HG03196 (cell line): Measurements from ENCODE around the gene GPR26.

ENCODE experiments used
- ATAC-seq: cut with Tn5 transposase; IDR thresholded peaks from one replicate; pipeline ENCODE4 v1.9.1; 2021; ENCODE audit not compliant: unreplicated experiment

Gene GPR26

DNA sequence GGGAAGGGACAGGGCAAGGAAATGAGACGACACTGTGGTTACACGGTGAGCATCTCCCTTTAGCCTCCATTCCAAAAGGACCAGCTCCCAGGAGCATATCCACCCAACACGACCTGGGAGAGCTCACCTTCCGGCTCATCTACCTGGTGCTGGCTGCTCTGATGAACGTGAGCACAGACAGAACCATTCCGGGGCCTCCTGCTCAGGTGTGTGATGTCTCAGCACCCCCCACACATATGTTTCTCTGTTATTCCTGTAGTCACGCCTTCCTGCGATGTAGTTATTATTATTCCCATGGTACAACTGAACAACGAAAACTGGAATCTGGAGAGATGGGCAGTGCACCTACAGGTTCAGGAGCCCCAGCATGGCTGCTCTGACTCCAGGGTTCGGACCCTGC, 20.5 kb upstream of the GPR26 start:
- no peak for ATAC-seq

DNA sequence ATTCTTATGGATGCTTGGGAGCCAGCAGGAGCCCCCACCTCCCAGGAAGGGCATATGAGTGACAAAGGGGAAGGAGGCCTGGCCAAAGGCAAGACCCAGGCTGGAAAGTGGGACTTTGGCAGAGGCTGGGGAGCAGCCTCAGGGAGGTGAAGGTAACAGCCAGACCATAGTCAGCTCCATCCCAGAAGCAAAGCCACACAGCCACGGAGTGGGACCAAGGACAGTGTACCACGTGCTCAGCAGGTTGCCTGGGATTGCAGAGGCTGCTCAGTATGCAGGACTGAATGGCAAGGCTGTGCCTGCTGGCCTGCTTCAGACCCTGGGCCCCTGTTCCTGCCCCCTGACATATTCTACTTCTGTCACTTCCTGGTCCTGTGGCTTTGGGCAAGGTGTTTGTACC, 17.6 kb upstream of the GPR26 start:
- ATAC-seq: no peak

DNA sequence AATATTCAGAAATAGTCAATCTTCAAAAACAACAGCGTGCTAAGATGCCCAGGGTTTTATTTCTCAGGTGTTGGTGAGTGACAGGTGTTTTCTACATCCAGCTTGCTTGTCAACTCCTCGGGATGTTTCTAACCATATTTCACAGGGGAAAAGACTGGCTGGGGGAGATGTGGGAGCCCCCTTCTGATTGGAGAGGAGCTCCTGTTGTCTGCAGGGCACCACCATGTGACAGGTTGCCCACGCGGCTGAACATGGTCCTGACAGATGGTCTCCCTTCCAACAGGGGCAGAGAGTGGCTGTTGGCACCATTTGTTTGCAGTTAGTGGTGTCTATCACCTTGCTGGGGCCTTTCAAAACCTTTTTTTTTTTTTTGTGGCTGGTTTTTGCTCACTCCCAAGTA, 16.5 kb upstream of the GPR26 start:
- no peak for ATAC-seq

DNA sequence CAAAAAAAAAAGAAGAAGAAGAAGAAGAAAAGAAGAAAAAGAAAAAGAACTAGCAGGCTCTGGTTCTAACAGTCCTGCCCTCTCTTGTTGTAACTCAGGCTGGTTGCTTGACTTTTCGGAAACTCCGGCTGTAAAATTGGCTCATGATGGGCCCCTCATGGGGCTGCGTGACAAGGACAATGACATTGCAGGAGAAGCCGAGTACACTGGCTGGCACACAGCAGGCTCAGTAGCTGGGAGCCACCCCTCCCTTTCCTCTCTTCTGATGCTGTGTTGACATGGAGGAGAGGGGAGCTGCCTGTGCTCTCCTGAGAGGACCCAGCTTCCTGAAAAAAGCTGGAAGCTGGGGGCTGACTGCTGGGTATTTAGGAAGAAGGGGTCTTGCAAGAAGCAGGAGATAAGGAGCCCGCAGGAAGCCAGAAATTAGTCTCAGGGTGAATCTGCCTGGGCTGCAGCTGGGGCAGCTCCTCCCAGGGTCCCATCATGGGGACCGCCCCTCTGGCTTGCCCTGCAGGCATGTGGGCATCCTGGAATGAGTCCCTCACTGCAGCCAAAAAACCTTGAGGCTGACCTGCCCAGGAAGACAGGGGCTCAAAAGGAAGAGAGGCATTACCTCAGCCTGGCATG, 14.6 kb upstream of the GPR26 start:
- ATAC-seq: no peak

DNA sequence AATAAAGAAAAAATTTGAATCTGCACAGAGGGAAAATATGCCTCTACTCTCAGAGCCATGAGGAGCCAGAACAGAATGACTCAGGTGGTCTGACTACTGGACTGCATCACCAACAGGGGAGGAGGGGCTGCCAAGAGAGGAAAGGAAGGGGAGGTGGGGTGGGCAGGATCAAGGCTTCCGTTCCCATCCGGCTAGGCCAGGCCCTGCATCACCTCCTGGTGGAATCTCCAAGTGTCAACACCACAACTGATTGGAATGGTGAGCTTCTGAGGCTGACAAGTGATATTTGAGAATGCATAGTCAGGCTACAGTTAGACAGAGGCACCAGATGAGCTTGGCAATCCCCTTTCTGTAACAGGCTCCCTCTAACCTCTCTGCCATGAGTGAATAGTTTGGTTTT, 10.4 kb upstream of the GPR26 start:
- no peak for ATAC-seq

DNA sequence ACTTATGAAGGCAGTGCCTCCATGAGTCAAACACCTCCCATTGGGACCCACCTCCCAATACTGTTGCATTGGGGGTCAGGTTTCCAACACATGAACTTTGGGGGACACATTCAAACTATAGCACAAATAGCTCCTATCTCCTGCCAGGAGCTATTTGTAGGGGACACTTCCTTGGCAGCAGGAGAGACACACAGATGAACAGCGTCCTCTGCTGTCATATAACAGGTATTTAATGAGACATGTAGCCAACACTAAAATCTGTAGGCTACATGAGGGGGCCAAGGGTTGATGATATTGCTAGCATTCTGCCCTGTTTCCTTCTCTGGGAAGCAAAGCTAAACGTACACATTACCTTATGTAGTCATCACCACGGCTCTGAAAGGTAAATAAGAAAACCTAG, 2.6 kb upstream of the GPR26 start:
- no peak for ATAC-seq

DNA sequence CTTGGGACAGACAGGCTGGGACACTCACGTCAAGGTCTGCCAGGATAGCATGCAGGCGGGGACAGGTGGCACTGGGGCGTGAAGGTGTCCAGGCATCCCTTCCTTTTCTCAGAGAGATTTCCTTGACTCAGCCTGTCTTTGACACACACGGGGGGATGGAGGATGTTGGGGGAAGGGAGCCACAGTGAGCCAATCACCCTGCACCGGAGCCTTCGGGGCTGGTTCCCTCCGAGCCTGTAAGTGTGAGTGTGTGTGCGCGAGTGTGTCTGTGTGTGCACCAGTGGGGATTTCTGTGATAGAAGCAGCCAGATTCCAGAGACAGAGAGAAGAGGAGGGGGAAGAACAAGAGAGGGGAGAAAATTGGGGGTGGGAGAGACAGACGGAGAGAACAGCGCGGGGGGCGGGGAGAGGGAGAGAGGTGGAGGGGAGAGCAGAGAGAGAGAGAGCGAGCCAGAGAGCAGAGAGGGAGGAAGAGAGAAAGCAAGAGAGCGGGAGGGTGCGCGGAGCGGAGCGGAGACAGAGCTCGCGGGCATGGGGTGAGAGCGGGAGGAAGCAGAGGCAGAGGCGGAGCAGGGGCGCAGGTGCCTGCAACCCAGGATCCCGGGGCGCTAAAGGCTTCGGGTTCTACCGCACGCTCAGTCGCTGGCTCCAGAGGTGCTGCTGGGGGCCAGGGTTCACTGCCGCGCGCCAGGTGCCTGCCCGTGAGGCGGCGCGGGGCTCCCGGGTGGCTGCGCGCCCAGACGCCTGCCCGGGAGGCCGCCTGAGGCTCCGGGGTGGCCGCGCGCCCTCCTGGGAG, 466 bp upstream of the GPR26 start:
- ATAC-seq: no peak

DNA sequence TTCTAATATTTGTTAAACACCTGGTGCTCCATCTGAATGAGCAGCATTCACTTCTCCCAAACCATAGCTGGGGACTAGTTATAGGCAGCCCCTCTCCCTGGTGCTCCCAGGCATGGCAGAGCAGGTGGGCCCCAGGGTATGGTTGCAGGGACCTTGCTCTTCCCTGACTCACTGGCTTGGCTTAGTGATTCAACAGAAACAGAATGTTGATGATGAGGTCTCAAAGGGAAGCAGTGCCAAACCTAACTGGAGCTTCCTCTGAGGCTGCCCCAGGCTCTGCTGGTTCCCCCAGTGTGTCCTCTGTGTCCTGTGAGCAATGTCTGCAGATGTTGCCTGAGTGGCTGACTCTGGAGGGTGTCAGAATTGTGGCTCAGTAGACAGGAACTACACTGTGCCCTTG, 3.7 kb downstream of the GPR26 start:
- no peak for ATAC-seq

DNA sequence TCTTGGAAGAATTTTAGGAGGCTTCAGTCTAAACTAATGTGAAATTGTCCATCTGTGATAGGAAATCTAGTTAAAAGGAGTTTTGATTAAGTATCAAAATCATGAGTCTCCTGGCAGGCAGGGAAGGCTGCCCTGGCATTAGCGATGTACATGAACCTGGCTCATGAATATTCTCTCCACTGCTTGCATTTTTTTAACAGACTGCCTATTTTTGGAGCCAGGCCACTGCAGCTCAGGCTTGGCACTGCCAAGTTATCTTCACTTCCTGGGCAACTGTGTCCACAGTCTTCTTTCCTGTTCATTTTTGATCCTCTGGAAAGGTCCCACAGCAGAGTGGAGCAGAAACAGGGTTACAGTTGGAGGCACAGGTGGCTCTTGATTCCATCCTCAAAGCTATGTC, 7.0 kb downstream of the GPR26 start:
- no peak for ATAC-seq

DNA sequence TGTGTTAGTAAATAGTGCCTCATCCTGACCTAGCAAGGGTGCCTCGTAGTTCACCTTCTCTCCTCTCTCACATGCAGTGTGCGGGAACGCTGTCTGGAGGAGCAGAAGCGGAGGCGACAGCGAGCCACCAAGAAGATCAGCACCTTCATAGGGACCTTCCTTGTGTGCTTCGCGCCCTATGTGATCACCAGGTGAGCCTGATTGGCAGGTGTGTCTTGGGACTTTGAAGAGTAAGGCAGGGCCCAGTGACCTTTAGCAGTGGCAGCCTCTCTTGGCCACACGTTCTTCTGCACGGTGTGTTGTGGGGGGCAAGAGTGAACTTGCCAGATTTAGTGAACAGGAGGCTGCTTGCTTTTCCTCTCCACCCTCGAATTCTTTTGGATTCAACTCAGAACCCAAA, 8.6 kb downstream of the GPR26 start:
- no peak for ATAC-seq

DNA sequence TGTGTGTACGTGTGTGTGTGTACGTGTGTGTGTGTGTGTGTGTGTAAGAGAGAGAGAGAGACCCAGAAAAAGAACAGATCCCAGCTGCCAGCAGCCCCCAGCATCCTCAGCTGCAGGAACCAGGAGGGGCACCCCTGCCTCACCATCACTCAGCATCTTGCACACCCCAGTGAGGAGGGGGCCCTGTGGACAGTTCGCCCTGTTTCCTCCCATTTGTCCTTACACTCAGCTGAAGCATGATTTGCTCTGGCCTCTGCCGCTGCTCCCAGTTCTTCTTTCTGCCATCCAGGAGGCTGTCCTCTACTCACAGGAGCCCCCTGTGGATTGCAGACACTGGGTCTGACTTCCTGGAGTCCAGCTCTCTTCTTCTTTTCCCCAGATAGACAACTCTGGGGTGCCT, 9.7 kb downstream of the GPR26 start:
- no peak for ATAC-seq

DNA sequence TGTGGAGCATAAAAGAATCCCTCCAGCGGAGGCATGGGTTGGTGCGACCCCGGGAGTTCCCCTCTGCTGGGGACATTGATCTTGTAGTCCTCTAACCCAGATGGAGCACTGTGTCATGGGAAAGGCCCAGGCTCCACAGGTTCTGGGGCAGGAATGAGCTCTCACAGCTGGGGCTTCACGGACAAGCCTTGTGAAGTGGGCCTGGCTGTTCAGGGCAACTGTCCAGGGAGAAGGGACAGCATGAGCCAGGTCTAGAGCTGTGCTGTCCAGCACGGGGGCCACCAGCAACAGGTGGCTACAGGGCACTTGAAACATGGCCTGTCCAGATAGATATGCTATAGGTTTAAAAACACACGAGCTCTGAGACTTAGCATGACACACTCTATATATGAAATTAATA, 11.4 kb downstream of the GPR26 start:
- ATAC-seq: no peak

DNA sequence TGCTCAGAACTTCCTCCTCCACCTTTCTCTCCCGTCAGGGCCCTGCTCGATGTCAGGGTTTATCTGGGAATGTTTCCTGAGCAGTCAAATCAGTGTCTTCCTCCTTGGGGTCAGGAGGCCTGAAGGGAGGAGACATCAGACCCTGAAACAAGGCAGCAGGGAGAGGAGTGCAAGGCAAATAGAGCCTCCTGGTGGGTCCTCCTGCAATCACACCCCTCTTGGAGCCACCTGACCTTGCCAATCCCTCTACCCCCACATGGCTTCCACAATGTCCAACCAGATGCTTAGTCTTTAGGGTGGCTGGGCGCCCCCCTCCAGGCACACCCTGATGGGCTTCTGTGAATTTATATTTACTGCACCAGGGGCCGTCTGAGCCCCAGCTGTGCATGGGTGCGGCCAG, 12.2 kb downstream of the GPR26 start:
- ATAC-seq: no peak

DNA sequence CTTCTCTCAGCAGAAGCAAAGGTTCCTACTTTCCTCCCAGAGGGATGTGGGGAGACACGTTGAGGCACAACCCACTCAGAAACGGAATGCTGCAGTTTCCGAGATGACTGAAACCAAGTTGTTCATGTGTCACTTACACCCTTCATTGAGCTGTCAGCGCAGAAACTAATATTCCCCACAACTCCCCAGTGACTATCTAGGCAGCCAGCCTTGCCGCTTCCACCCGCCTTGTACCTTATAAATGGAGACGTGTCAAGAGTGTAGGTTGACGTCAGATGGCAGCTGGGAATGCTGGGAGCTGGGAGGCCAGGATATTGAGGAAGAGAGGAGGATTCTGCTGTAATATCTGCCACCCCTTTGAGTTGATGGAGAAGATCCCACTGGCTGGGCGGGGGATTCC, 15.1 kb downstream of the GPR26 start:
- no peak for ATAC-seq

DNA sequence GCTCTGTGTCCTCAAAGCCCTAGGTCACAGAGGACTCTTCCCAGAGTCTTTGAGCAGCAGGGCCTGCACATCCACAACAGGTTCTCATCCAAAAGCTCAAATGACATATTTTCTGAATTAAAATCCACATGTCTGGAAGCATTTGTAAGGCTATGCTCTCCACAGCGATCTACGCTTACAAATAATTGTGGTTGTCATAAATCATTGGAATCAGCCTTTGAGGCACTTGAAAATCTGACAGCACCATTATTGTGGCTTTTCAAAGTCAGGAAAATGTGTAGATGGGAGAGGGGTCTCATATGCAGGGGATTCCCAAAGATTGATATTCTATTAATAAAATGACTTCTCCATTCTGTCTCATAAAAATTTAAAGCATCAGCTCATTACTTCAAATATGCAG, 16.3 kb downstream of the GPR26 start:
- ATAC-seq: no peak

DNA sequence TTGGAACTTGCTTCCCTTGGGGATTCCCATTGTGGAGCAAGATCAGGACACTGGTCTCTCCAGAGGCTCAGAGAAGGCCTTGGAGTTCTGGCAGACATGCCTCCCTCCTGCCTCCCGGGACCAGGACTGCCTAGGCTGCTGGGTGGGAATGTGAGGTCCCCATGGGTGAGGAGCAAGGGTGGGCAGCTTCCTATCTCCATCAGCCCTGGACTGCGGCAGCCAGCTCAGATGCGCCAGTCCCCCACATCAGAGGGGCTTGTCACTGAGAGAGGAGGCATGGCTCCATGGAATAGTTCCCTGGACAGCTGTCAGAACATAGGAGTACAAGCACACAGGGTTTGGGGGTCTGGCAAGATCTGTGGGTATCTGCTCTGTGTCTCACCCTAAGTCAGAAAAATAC, 17.3 kb downstream of the GPR26 start:
- no peak for ATAC-seq

DNA sequence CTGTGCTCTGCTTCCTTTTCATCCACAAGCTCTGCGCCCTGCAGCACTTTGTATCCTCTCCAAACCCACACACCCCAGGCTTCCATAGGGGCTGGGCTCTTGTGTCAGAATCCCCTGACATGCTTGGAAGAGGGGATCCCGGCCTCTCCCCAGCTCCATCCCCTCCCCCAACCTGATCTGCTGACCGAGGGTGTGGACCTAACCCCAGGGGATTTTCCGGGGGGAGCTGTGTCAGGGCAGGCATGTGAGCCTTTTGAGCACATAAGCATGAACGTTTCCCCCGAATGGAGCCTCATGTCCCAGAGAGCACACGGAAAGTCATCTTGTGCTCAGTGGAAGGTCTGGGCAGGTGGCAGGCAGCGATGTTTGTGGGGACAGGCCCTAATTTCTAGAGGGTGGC, 17.7 kb downstream of the GPR26 start:
- no peak for ATAC-seq

DNA sequence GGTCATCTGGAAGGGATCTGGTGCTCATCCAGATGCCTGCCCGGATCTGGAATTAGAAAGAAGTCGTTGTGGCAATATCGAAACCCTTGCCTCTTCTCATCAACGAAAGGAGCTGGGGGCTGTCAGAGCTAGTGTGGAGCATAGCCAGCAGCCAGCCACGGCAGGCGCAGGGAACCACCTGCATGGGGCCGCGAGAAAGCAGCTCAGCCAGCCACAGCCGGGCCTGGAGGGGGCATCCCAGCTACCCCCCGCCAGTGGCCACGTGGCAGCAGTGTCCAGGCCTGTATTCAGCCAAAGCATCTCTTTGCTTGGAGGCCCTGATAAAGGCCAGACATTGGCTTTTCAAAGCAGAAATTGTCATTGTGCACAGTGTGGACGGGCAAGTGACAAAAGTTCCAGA, 19.1 kb downstream of the GPR26 start:
- ATAC-seq: no peak

DNA sequence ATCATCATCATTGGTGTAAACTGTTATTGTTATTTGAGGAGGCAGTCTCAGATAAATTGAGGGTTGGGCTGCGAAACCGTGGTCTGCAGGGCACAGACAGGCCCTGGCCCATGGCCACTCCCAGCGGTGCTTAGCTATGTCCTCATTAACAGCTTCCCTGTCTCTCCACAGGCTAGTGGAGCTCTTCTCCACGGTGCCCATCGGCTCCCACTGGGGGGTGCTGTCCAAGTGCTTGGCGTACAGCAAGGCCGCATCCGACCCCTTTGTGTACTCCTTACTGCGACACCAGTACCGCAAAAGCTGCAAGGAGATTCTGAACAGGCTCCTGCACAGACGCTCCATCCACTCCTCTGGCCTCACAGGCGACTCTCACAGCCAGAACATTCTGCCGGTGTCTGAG, 21.6 kb downstream of the GPR26 start:
- no peak for ATAC-seq

DNA sequence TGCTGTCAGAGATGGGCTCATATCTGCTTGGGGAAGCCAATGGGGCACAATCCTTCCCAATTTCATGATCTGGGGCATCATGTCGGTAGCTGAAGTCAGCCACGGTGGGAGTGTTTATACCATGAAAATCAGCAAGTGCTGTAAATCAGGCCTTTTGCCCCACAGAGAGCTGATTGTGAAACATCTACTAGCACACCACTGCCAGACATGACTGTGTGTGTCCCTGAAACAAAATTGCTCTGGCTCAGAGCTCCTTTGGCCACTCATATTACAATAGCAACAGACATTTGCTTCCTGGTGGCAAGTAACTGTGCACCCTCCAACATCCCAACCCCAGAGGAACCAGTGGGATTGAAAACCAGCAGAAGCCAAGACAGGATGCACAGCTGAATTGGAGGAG, 23.7 kb downstream of the GPR26 start:
- no peak for ATAC-seq

DNA sequence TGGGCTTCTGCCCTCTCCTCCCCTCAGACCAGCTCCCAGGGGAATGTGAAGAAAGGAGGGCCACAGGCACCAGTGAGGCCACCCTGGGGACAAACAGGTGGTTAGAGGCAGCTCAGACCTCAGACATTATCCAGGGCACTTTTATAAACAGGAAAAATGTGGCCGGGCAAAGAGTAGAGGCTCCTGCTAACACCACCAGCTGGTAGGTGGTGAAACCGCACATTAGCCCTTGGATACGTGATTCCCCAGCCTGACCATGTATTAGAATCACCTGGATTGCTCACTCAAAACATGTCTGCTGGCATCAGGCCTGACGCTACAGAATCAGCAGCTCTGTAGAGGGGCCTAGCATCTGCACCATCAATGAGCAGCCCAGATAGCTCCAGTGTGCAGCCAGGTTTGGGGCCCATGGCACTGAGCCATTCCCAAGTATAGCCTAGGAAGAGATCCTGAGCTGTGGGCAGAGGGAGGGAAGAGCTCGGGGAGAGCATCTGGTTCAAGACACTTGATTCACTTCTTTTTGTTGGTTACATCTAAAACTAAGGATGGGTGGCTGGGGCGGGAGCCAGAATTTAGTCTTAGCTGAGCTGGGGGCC, 37.1 kb downstream of the GPR26 start:
- ATAC-seq: no peak

DNA sequence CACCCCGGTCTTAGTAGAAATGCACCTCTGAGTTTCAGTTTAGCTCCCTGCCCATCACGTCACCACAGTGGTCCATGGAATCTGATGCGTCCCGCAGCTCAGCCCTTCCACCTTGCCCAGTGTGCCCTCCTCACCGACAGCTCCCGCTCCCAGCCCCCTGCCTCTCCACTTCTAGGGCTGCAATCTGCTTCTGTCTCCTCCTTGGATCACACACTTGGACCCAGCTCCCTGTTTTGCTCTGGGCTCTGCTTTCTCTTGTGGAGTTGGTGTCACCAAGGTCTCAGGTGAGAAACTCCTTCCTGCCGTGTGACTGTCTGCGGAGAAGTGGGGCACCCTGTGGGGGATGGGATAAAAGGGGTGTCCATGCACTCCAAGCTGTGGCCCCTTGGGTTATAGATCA, 37.9 kb downstream of the GPR26 start:
- no peak for ATAC-seq

DNA sequence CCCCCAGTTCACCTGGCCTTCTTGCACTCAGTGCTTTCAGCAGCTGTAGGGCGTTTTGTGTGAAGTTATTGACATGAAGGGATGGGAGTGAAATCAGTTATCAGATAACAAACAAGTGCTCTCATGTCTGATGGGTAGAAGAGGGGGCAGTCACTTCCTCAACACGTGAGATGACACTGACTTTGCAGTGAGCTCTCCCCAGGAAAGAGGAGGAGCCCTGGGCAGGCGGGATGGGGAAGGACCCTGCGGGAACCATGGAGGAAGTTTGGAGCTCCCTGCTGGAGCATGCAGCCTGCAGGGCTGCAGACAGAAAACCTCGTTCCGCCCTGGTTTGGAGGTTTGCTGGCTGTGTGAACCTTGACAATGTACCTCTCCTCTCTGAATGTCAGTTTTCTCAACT, 38.7 kb downstream of the GPR26 start:
- no peak for ATAC-seq
